Measurements from ENCODE around the gene RUBCN. TPM values are rescaled to one million over a fixed set of nuclear protein-coding genes. Genes with fewer than 3 reads are reported as not detected.

Gene RUBCN
- total RNA-seq (2014; rRNA removed; shearing (Covaris generic)): 14.9 and 16.1 TPM in 2 replicates

GRCh38 chr3:197736491-197737318, at the start of gene RUBCN:
Gene RUBCN (minus strand): TSS chr3:197736904. CDS start chr3:197736719, 185 bp downstream.
- DNase-seq (ENCODE audit: low spot score): peak; percentile 91

- no peak for DNase-seq (ENCODE audit: low spot score)
These were observed 47.4 kb upstream of the RUBCN start for GRCh38 chr3:197784019-197784585.

GRCh38 chr3:197782230-197782629, 45.5 kb upstream of the RUBCN start:
- no peak for DNase-seq (ENCODE audit: low spot score)

- DNase-seq (ENCODE audit: low spot score): no peak
These were observed 38.6 kb upstream of the RUBCN start for GRCh38 chr3:197775317-197775716.

- DNase-seq (ENCODE audit: low spot score): no peak
These were observed 25.1 kb upstream of the RUBCN start for GRCh38 chr3:197761784-197762183.

- DNase-seq (ENCODE audit: low spot score): no peak
These were observed 21.8 kb upstream of the RUBCN start for GRCh38 chr3:197758512-197758911.

- no peak for DNase-seq (ENCODE audit: low spot score)
These were observed 20.0 kb upstream of the RUBCN start for GRCh38 chr3:197756704-197757103.

GRCh38 chr3:197753263-197753662, 16.6 kb upstream of the RUBCN start:
- DNase-seq (ENCODE audit: low spot score): peak; percentile 13

GRCh38 chr3:197752107-197752506, 15.4 kb upstream of the RUBCN start:
- DNase-seq (ENCODE audit: low spot score): peak; percentile 7

GRCh38 chr3:197750858-197751737, 14.4 kb upstream of the RUBCN start:
- DNase-seq (ENCODE audit: low spot score): peak; percentile 47

- DNase-seq (ENCODE audit: low spot score): peak; percentile 76
These were observed 13.7 kb upstream of the RUBCN start for GRCh38 chr3:197750396-197750831.

- DNase-seq (ENCODE audit: low spot score): peak; percentile 90
These were observed 13.1 kb upstream of the RUBCN start, which contains the start of gene FYTTD1 for GRCh38 chr3:197749601-197750395. Gene FYTTD1 (plus strand): TSS chr3:197749883. CDS start chr3:197749972, 89 bp downstream.

GRCh38 chr3:197749315-197749600, 12.6 kb upstream of the RUBCN start:
- DNase-seq (ENCODE audit: low spot score): peak; percentile 51

- DNase-seq (ENCODE audit: low spot score): no peak
These were observed 12.1 kb upstream of the RUBCN start for GRCh38 chr3:197748597-197749314.

- no peak for DNase-seq (ENCODE audit: low spot score)
These were observed 10.1 kb upstream of the RUBCN start for GRCh38 chr3:197746801-197747237.

- no peak for DNase-seq (ENCODE audit: low spot score)
These were observed 9.5 kb upstream of the RUBCN start for GRCh38 chr3:197746209-197746608.

GRCh38 chr3:197742787-197743186, 6.1 kb upstream of the RUBCN start:
- no peak for DNase-seq (ENCODE audit: low spot score)

- no peak for DNase-seq (ENCODE audit: low spot score)
These were observed 1.2 kb upstream of the RUBCN start for GRCh38 chr3:197737749-197738462.

- no peak for DNase-seq (ENCODE audit: low spot score)
These were observed 580 bp upstream of the RUBCN start for GRCh38 chr3:197737319-197737649.

- DNase-seq (ENCODE audit: low spot score): peak; percentile 42
These were observed 654 bp downstream of the RUBCN start for GRCh38 chr3:197736010-197736490.

Measured in HT-29 (cell line).